Panc1 (cell line): ENCODE measurements around the gene TMTC1. TPM values are rescaled to one million over a fixed set of nuclear protein-coding genes. Genes with fewer than 3 reads are reported as not detected.

Experiments
- ATAC-seq: fragments of 200-7000 bp; cut with Tn5 transposase; 2 replicates; pipeline ENCODE4 v1.9.1; 2020; ENCODE audit warnings: mild to moderate bottlenecking, moderate library complexity
- BruUV-seq: library from RNA; stranded (reverse); fragments of 400-500 nt; replicated peaks from 2 replicates; lab custom pipeline; 2021; lab: Mats Ljungman, UMichigan
- CTCF ChIA-PET: fragments of 300-600 bp; sonication (Branson Sonifier 250); formaldehyde crosslinking; loops from one replicate; lab custom pipeline; 2022; ENCODE audit warnings: antibody characterized with exemption; lab: Charles Lee
- POLR2A ChIA-PET: fragments of 300-600 bp; sonication (Branson Sonifier 250); formaldehyde crosslinking; loops from one replicate; lab custom pipeline; 2022; ENCODE audit warnings: antibody characterized with exemption; lab: Charles Lee
- DNase-seq: peaks from one replicate; pipeline ENCODE4 v3.0.0-alpha.2; 2010; ENCODE audit warnings: low read depth, low spot score
- H3K27ac ChIP-seq: 2 replicates; pipeline ENCODE4 v1.5.1; 2011; ENCODE audit warnings: mild to moderate bottlenecking, low read length, inconsistent platforms
- H3K27me3 ChIP-seq: fragments of 200-500 bp; sonication (Bioruptor generic); 2 replicates; pipeline ENCODE4 v1.6.0; 2014; ENCODE audit warnings: low read length, inconsistent platforms; ENCODE audit not compliant: control insufficient read depth, insufficient read depth
- H3K36me3 ChIP-seq: fragments of 200-500 bp; sonication (Bioruptor generic); 2 replicates; pipeline ENCODE4 v1.5.1; 2014; ENCODE audit warnings: inconsistent platforms, mild to moderate bottlenecking, low read length, moderate library complexity; ENCODE audit not compliant: control insufficient read depth, insufficient read depth
- H3K4me1 ChIP-seq: 2 replicates; pipeline ENCODE4 v1.5.1; 2011; ENCODE audit warnings: inconsistent platforms, mild to moderate bottlenecking, low read length, moderate library complexity; ENCODE audit not compliant: control insufficient read depth, insufficient read depth
- H3K4me3 ChIP-seq, 2 experiments: 2 replicates each; pipeline ENCODE4 v1.5.1; 2011 to 2012; ENCODE audit warnings: low read depth in 2 of 2, low read length in 2 of 2, mild to moderate bottlenecking in 2 of 2, inconsistent platforms in 1 of 2, moderate library complexity in 1 of 2
- H3K9me3 ChIP-seq: fragments of 200-500 bp; sonication (Bioruptor generic); 2 replicates; pipeline ENCODE4 v1.5.1; 2014; ENCODE audit warnings: low read depth, mild to moderate bottlenecking, inconsistent platforms, low read length, moderate library complexity; ENCODE audit not compliant: control insufficient read depth, insufficient read depth
- CTCF ChIP-seq: fragments of 450-650 bp; IDR thresholded peaks from 2 replicates; pipeline ENCODE4 v1.5.1; 2017; ENCODE audit warnings: mild to moderate bottlenecking
- POLR2AphosphoS5 ChIP-seq: IDR thresholded peaks from 2 replicates; pipeline ENCODE4 v1.6.1; 2012; ENCODE audit warnings: mild to moderate bottlenecking, low read depth, low read length, moderate library complexity
- REST ChIP-seq, 2 experiments: IDR thresholded peaks; 2 replicates each; pipeline ENCODE4 v1.6.1; 2011 to 2012; ENCODE audit warnings: low read depth in 2 of 2, control low read depth in 1 of 2, low read length in 1 of 2, mild to moderate bottlenecking in 1 of 2, moderate library complexity in 1 of 2; ENCODE audit not compliant: insufficient read depth in 1 of 2
- SIN3A ChIP-seq: IDR thresholded peaks from 2 replicates; pipeline ENCODE4 v1.6.1; 2012; ENCODE audit warnings: low read depth, mild to moderate bottlenecking, low read length, moderate library complexity, borderline replicate concordance; ENCODE audit not compliant: insufficient read depth
- TCF7L2 ChIP-seq: IDR thresholded peaks from 2 replicates; pipeline ENCODE4 v1.6.1; 2011; ENCODE audit warnings: mild to moderate bottlenecking, low read depth, low read length, inconsistent platforms
- in situ Hi-C: cut with HindIII; loops from 2 replicates; pipeline ENCODE4 v1.10.0; 2016; ENCODE audit warnings: low sequenced_read_pairs, low pct_unique_long_range_greater_than_20kb
- intact Hi-C: fragments of 100-400 bp; cut with micrococcal nuclease; formaldehyde crosslinking; loops from one replicate; pipeline ENCODE4 v1.10.0; 2022; ENCODE audit not compliant: unreplicated experiment
- total RNA-seq: library from RNA; stranded (reverse); gene quantifications from one replicate; pipeline ENCODE4 v1.2.1, GENCODE V29; 2021; ENCODE audit not compliant: unreplicated experiment

The TMTC1 gene
- total RNA-seq, 1 experiment from 2014 or later = 0.28 TPM

- H3K27me3 ChIP-seq = peaks cover 22% of the 10 kb centered on the region
- H3K4me1 ChIP-seq = no peaks in the 10 kb centered on the region
- DNase-seq (no peak), ATAC-seq (no peak)
- H3K4me3 ChIP-seq = no peak overlapping the region
- ChIA-PET CTCF (no interaction called here), POLR2A (no interaction called here)
- H3K27ac ChIP-seq = no peak overlapping the region
- no peaks in the 10 kb centered on the region for H3K36me3 ChIP-seq
- no TSS peak for BruUV-seq
- TF ChIP-seq CTCF = no peak
- TF ChIP-seq REST (IDR thresholded peaks at IDR 0.05; ENCODE audit: insufficient read depth in 1 of 2, low read depth in 2 of 2, low read length in 1 of 2) = no peak
- no peak for TF ChIP-seq TCF7L2
- TF ChIP-seq SIN3A = no peak
- no peak for TF ChIP-seq POLR2AphosphoS5
- intact Hi-C loops = no loop called here
- no peaks in the 10 kb centered on the region; the same call in 1 of the 2 replicates for H3K9me3 ChIP-seq
- in situ Hi-C loops = no loop called here
Measured at GRCh38 chr12:29781188-29781587, 2.6 kb downstream of the TMTC1 start.

GRCh38 chr12:29780084-29780483, 3.7 kb downstream of the TMTC1 start:
- Histone ChIP-seq H3K36me3 (no peaks in the 10 kb centered on the region), H3K4me3 (no peak overlapping the region), H3K4me1 (no peaks in the 10 kb centered on the region), H3K9me3 (no peaks in the 10 kb centered on the region; the same call in 1 of the 2 replicates), H3K27me3 (peaks cover 17% of the 10 kb centered on the region), H3K27ac (no peak overlapping the region)
- intact Hi-C loops = no loop called here
- ChIA-PET POLR2A (no interaction called here), CTCF (no interaction called here)
- TF ChIP-seq SIN3A (no peak), CTCF (no peak), REST (IDR thresholded peaks at IDR 0.05; ENCODE audit: insufficient read depth in 1 of 2, low read depth in 2 of 2, low read length in 1 of 2) (no peak), TCF7L2 (no peak), POLR2AphosphoS5 (no peak)
- ATAC-seq = no peak
- in situ Hi-C loops = no loop called here
- no peak for DNase-seq
- no TSS peak for BruUV-seq
